ENCODE data around the gene KCTD4. TPM values are rescaled to one million over a fixed set of nuclear protein-coding genes. Genes with fewer than 3 reads are reported as not detected.
"Not testable (repeated sequence)": the region's sequence is repeated elsewhere in the genome, so short reads cannot be mapped to it uniquely, and the experiment has no call there.

The KCTD4 gene
- total RNA-seq, 4 donors from 2014 or later: not detected

DNA sequence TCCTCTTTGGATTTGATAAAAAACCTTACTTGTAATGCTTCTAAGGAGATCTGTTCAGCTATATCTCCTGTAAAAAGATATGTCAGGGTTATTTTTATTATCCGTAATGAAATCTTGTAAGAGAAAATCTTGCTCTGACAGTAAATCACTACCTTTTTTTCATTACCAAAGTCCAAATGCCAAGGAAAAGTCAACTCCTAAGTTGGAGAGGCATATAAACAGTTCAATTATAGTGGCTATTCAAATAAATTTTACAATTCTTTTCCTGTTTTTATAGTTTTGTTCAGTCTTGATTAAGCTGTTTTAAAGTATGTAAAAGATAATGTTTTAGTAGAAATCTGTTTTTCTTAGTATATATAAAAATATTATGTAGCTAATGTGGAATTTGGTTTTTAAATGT, 9.0 kb downstream of the KCTD4 start:
- no peaks in the 10 kb centered on the region for H3K4me1 ChIP-seq
- no peak overlapping the region for H3K27ac ChIP-seq
- H3K36me3 ChIP-seq: no peaks in the 10 kb centered on the region
- no peaks in the 10 kb centered on the region for H3K27me3 ChIP-seq
- H3K9me3 ChIP-seq: no peaks in the 10 kb centered on the region
- no peak for TF ChIP-seq POLR2A (IDR thresholded peaks at IDR 0.05)
- TF ChIP-seq, protein P1, sequence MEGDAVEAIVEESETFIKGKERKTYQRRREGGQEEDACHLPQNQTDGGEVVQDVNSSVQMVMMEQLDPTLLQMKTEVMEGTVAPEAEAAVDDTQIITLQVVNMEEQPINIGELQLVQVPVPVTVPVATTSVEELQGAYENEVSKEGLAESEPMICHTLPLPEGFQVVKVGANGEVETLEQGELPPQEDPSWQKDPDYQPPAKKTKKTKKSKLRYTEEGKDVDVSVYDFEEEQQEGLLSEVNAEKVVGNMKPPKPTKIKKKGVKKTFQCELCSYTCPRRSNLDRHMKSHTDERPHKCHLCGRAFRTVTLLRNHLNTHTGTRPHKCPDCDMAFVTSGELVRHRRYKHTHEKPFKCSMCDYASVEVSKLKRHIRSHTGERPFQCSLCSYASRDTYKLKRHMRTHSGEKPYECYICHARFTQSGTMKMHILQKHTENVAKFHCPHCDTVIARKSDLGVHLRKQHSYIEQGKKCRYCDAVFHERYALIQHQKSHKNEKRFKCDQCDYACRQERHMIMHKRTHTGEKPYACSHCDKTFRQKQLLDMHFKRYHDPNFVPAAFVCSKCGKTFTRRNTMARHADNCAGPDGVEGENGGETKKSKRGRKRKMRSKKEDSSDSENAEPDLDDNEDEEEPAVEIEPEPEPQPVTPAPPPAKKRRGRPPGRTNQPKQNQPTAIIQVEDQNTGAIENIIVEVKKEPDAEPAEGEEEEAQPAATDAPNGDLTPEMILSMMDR (IDR thresholded peaks at IDR 0.05): no peak
- intact Hi-C loops (cut with DNase I; ENCODE audit: low total_unique reads): no loop called here
- no peak overlapping the region for H3K4me3 ChIP-seq
- DNase-seq: no peak

DNA sequence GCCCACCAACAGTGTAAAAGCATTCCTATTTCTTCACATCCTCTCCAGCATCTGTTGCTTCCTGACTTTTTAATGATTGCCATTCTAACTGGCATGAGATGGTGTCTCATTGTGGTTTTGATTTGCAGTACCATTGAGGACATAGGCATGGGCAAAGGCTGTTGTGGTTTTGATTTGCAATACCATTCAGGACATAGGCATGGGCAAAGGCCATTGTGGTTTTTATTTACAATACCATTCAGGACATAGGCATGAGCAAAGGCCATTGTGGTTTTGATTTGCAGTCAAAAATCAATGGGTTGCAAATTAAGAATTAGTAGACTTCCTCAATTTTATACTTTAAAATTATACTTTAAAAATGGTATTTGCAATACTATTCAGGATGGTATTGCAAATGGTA, 11.3 kb downstream of the KCTD4 start:
- H3K4me1 ChIP-seq; DNase-seq; H3K36me3 ChIP-seq; H3K4me3 ChIP-seq; H3K27ac ChIP-seq; intact Hi-C loops (cut with DNase I; ENCODE audit: low total_unique reads); H3K27me3 ChIP-seq; H3K9me3 ChIP-seq: not testable (repeated sequence)

DNA sequence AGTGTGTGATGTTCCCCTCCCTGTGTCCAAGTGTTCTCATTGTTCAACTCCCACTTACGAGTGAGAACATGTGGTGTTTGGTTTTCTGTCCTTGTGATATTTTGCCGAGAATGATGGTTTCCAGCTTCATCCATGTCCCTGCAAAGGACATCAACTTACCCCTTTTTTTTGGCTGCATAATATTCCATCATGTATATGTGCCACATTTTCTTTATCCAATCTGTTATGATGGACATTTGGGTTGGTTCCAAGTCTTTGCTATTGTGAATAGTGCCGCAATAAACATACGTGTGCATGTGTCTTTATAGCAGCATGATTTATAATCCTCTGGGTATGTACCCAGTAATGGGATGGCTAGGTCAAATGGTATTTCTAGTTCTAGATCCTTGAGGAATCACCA, 11.8 kb downstream of the KCTD4 start:
- H3K4me3 ChIP-seq; intact Hi-C loops (cut with DNase I; ENCODE audit: low total_unique reads); DNase-seq; H3K36me3 ChIP-seq; H3K9me3 ChIP-seq; H3K27ac ChIP-seq; H3K4me1 ChIP-seq; H3K27me3 ChIP-seq: not testable (repeated sequence)

DNA sequence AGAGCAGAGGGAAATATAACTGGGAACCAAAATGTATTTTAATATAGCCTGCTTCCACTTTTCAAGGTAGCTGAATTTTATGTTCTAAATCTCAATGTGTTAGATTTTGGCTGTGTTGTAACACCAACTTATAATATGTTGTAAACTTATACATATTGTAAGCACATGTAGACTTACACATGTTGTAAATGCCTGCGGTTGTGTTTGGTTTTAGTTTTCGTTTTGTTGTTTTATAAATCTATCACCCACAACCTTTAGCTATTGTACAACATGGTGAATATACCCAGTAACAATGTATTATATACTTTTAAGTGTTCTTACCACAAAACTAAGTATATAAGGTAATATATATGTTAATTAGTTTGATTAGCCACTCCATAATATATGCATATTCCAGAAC, 15.6 kb downstream of the KCTD4 start:
- intact Hi-C loops (cut with DNase I; ENCODE audit: low total_unique reads): no loop called here
- Histone ChIP-seq H3K36me3 (no peaks in the 10 kb centered on the region), H3K9me3 (no peaks in the 10 kb centered on the region), H3K27me3 (no peaks in the 10 kb centered on the region), H3K4me3 (no peak overlapping the region), H3K27ac (no peak overlapping the region), H3K4me1 (no peaks in the 10 kb centered on the region)
- DNase-seq: no peak
- TF ChIP-seq, protein P1 (IDR thresholded peaks at IDR 0.05): no peak
- TF ChIP-seq POLR2A (IDR thresholded peaks at IDR 0.05): no peak

DNA sequence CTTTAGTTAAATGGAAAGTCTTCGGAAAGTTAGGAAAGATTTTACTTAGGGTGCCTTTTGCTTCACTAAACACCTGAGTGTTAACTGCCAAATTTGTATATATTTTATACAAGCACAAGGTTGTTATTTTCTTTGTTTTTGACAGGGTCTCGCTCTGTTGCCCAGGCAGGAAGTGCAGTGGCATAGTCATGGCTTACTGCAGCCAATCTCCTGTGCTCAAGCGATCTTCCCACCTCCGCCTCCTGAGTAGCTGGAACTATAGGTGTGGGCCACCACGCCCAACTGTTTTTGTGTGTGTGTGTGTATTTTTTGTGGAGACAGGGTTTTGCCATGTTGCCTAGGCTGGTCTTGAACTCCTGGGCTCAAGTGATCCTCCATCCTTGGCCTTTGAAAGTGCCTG, 16.2 kb downstream of the KCTD4 start:
- H3K36me3 ChIP-seq: no peaks in the 10 kb centered on the region
- H3K4me3 ChIP-seq: no peak overlapping the region
- H3K27me3 ChIP-seq: no peaks in the 10 kb centered on the region
- intact Hi-C loops (cut with DNase I; ENCODE audit: low total_unique reads): no loop called here
- no peaks in the 10 kb centered on the region for H3K4me1 ChIP-seq
- H3K27ac ChIP-seq: no peak overlapping the region
- H3K9me3 ChIP-seq: no peaks in the 10 kb centered on the region
- DNase-seq: no peak
- TF ChIP-seq POLR2A (IDR thresholded peaks at IDR 0.05): no peak
- TF ChIP-seq, protein P1 (IDR thresholded peaks at IDR 0.05): no peak

DNA sequence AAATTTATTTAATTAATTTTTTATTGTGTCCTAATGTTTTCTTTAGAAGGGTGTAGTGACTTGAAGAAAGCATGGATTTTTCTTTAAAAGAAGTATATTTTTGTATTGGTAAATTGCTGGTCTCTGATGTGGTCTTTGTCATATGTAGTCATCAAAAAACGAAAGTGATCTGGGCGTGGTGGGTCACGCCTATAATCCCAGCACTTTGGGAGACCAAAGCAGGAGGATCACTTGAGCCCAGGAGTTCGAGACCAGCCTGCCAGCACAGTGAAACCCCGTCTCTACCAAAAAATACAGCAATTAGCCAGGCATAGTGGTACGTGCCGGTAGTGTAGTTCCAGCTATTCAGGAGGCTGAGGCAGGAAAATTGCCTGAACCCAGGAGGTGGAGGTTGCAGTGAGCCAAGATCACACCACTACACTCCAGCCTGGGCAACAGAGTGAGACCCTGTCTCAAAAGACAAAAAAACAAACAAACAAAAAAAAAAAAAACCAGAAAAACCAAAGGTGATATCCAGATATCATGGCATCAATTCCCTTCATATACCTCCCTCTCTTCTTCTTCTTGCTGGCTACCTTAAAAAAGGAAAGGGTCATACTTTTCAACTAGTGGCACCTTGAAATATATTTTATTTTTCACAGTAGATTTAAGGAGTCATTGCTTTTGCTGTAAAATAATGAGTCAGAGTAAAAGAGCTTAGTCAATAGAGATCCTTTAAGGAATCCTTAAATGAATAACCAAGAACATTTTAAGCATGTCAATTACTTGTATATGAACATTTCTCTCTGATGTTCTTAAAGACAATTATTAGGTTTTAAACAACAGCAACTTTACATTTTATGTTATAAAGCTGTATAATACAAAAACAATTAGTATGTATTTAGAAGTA, 19.9 kb downstream of the KCTD4 start:
- intact Hi-C loops (cut with DNase I; ENCODE audit: low total_unique reads): no loop called here
- TF ChIP-seq, protein P1 (IDR thresholded peaks at IDR 0.05): no peak
- no peak for TF ChIP-seq POLR2A (IDR thresholded peaks at IDR 0.05)
- no peaks in the 10 kb centered on the region for H3K4me1 ChIP-seq
- no peak overlapping the region for H3K4me3 ChIP-seq
- no peaks in the 10 kb centered on the region for H3K36me3 ChIP-seq
- no peak for DNase-seq
- no peak overlapping the region for H3K27ac ChIP-seq
- no peaks in the 10 kb centered on the region for H3K9me3 ChIP-seq
- H3K27me3 ChIP-seq: no peaks in the 10 kb centered on the region
